ENCODE results near the gene ASAP2.

GRCh38 chr2:9300829-9301453 is 94.3 kb downstream of the ASAP2 start:
- TF ChIP-seq EZH2 (IDR thresholded peaks at IDR 0.05; ENCODE audit: low read depth) (no peak), CTCF (conservative IDR thresholded peaks at IDR 0.05) (no peak)

Data from PC-9 (cell line).